IPS-NIHi7 (cell line): ENCODE measurements around the gene MYMX.
"Not testable (repeated sequence)": the region's sequence is repeated elsewhere in the genome, so short reads cannot be mapped to it uniquely, and the experiment has no call there.

ENCODE experiments used
- DNase-seq: peaks from one replicate; pipeline ENCODE4 v3.0.0; 2012; ENCODE audit warnings: mixed read lengths; ENCODE audit errors: extremely low spot score

Gene MYMX

DNA sequence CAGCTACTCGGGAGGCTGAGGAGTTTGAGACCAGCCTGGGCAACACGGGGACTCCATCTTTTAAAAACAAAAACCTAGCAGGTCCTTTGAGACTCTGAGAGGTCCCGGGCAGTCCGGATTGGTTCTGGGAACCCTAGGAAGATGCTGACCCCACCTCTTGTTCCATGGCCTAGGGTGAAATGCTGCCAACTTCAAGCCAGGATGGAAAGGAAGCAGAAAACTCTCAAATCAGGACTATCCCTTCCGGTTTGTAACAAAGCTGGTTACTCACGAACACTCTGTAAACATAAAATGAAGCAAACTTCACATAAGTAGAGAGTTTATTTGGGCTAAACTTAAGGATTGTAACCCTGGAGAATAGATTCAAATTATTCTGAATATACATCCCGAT is 30.1 kb upstream of the MYMX start:
- DNase-seq, result no peak

DNA sequence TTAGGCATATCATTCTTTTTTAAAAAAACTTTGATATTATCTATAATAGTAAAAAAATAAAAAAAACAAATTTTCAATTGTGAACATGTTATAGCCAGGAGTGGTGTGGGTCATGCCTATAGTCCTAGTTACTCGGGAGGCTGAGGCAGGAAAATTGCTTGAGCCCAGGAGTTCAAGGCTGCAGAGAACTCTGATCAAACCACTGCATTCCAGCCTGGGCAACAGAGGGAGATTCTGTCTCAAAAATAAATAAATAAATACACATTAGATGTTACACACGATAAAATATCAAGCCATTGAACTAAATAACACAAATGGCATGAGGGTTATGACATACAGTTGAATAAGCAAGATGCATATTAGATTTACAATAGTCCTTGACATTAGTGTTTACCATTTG is 27.9 kb upstream of the MYMX start:
- no peak for DNase-seq

DNA sequence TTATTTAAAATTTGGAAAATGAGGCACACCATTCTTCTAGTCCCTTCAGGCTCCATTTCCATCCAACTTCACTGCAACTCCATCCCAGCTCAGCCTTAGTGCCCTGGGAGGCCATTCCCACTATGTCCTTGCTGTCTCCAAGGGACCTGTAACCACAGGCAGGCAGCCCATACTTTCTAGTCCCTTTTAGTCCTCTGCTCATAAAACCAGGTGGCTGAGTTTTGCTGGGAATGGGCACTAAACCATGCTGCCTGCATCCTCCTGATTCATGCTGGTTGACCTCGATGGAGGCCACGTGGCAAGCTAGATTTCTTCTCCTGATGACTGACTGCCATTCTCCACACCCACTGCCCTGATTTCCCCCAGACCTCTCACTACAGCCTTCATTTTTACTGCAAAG is 27.5 kb upstream of the MYMX start:
- DNase-seq, result no peak

DNA sequence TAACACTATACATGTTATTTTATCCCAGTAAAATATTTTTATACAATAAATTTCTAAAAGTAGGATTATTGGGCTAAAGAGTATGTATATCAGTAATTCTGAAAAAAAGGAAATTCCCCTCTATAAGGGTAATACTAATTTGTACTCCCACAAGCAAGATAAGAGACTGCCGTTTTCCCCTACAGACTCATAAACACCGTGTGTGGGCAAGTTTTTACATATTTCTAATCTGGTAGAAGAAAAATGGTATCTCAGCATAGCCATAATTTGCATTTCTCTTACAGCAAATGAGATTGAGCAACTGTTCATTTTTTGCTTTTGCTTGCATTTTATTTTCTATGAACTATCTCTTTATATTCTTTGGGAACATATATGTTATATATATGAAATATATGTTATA is 26.0 kb upstream of the MYMX start:
- no peak for DNase-seq

DNA sequence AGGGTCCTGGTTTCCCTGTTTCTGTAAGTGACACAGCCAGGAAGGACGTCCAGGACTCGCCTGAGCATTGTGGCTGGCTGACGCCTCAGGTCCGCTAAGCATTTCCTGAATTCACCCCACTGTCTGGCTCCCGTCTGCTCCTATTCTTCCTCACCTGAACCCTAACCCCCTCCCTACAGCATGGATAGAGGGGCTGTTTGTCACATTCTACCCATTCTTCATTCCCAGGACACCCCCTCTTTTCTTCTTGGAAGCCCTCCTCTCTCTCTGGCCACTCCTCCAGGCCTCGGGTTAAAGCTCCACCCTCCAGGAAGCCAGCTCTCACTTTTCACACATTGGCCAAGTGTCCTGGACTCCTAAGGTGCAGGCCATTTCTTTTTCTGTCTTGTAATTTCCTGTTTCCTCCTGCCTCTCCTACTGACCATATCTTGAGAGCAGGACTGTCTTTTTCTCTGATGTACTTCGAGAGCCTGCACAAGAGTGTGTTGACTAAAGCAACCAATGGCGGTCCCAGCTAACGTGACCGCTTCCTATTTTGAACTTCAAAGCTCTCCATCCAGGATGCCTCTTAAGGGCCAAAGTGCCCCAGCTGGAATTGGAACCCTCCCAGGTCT is 24.2 kb upstream of the MYMX start:
- peak; percentile 67 for DNase-seq

DNA sequence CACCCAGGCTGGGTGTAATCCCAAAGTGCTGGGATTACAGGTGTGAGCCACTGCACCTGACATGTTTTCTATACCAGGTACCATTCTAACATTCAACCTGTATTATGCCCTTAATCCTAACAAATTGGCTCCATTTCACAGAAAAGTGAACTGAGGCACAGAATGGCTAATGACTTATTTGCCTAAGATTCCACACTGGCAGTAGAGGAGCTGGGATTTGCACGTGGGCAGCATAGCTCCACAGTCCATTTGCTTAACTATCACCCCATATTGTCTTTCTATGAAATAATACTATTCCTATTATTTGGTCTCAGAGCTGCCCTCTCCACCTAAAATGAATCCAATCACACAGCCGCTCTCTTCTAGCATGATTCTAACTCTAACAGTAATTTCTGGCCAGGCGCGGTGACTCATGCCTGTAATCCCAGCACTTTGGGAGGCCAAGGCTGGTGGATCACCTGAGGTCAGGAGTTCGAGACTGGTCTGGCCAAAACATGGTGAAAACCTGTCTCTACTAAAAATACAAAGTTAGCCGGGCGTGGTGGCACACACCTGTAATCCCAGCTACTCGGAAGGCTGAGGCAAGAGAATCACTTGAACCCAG is 23.3 kb upstream of the MYMX start:
- DNase-seq, result no peak

DNA sequence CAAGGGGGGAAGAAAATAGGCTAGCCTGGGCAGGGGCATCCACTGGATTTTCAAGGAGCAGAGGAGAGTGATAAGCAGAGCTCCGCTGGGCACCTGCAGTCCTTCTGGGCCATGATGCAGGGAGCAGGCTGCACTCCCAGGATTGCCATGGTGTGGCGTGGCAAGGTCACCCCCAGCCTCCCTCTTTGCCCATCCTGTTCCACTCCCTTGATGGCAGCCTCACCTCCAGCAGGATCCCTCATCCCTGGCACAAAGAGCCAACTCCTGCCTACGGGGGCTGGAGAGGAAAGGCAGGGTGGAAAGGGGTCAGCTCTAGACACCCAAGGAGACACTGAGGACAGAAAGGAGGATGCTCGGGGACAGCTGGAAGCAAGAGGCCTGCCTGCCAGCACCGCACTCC is 22.4 kb upstream of the MYMX start:
- no peak for DNase-seq

DNA sequence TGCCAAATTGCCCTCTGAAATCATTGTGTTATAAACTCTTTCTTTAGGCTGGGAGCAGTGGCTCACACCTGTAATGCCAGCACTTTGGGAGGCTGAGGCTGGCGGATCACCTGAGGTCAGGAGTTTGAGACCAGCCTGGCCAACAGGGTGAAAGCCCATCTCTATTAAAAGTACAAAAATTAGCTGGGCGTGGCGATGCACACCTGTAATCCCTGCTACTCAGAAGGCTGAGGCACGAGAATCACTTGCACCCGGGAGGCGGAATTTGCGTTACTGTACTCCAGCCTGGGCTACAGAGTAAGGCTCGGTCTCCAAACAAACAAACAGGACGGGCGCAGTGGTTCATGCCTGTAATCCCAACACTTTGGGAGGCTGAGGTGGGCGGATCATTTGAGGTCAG is 20.4 kb upstream of the MYMX start:
- DNase-seq, result not testable (repeated sequence)

DNA sequence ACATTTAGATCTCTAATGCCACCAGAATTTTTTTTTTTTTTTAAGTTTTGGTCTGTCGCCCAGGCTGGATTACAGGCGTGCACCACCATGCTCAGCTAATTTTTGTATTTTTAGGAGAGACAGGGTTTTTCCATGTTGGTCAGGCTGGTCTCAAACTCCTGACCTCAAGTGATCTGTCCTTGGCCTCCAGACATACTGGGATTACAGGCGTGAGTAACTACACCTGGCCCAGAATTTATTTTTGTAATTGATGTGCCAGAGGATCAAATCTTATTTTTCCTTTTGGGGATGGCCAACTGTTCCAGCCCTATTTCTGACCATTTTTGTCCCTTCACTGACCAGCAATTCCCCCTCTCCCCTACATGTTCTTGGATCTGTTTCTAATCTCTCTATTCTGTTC is 18.0 kb upstream of the MYMX start:
- no peak for DNase-seq

DNA sequence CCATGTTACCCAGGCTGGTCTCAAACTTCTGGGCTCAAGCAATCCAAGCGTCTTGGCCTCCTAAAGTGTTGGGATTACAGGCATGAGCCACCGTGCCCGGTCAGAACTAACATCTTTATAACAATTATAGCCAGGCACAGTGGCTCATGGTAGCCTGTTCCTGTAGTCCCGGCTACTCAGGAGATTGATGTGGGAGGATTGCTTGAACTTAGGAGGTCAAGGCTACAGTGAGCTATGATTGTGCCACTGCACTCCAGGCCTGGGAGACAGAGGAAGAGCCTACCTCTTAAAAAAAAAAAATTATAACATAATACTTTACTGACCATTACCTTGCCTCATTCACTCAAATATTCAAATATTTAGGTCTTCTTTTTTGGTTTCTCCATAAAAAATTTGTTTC is 16.8 kb upstream of the MYMX start:
- no peak for DNase-seq

DNA sequence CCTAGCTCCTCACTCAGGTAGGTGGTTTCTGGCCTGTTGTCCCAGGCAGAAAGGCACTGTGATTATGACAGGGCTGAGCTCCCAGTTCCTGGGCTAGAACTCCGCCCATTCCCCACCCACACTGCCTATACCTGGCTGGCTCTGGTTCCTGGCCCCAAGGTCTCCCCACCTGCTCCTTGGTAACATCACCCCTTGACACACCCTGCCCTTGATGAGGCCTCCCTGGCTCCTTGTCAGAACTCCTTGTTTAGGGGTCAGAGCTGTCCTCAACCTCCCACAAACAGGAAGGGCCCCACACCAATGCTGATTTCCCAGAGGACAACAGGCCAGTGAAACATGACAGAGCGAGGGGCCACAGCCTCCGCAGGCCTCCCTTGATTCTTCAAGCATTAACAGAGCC is 15.5 kb upstream of the MYMX start:
- DNase-seq, result peak; percentile 31

DNA sequence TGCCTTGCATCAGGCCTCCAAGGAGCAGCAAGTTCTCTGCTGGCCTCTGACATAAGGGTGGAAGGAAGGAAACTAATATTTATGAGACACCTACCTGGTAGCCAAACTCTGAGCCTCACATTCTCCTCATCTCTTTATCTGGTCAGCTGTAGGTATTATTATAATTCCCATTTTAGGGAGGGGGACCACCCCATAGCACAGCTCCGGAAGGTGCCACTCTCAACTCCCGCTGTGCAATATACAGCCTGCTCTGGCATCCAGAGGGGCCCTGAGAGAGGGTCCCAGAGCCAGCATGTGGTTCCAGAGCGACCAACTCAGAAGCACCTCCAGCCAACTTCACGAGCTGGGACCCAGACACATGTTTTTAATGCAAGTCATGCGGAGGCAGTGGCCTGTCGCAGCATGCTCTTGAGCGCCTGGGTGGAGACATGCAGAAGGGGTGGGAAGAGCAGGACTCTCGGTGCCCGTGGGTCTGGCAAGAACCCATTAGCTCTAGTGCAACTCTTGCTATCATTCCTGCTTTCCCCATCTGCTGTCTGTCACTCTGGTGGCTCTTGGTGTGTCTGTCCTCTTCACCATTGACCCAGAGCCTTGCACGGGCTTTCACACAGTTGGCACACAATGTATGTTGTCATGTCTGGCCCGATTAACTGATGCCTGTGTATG is 15.0 kb upstream of the MYMX start:
- no peak for DNase-seq

DNA sequence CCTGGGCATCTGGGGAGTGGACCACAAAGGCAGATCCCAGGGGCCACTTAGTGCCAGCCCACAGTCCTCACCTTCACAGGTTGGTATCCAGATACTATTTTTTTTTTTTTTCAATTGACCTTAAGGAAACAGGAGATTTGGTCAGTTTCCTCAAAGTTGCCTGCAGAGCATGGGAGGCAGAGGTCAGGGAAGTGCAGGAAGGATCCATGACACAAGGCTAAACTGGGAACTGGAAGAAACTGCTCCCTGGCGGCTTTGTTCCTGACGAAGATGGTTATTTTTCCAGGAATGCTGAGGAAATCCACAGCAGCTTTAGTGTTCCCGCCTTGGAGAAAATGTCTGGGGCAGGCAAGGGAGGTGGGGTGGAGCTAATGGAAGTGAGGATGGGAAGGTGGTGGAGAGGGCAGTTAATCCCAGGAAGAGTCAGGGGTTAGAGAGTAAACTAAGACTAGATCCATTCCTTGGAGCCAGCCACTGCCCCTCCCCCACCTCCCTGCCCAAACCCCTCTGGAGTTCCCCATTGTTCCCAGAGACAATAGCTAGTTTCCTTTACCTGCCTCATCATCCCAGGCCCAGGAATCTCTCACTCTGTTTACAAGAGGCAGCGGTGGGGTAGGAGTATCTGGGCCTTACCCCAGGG is 14.3 kb upstream of the MYMX start:
- peak; percentile 71 for DNase-seq

DNA sequence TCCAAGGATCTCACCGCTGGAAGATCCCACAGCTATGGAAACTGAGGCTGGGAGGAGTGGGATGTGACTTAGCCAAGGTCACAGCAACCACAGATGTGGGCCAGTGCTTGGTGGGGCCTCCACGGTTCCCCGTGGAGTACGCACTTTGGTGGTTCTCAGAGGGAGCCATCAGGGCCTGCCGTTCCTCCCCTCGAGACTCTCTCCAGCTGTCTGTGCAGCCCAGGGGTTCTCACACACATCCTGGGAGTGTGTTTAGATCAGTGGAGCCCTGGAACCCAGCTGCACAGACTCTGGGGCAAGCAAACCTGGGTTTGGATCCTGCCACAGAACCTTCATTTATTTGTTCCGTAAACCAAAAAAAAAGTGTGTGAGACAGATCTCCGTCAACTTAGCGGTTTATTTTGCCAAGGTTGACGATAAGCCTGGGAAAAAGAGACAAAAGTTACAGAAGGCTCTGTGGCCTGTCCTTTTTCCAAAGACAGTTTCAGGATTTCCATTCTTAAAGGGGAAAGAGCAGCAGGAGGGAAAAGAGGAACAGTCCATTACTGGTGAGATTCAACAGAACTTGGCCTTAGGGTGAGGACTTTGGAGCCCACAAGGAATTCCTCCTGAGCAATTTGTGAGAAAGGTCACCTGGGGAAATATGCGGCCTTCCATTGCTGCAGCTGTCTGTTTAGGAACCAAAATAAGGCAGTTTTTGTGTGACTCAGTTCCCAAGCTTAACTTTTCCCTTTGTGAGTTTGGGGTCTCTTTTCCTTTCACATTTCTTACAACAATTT is 13.6 kb upstream of the MYMX start:
- DNase-seq, result no peak

DNA sequence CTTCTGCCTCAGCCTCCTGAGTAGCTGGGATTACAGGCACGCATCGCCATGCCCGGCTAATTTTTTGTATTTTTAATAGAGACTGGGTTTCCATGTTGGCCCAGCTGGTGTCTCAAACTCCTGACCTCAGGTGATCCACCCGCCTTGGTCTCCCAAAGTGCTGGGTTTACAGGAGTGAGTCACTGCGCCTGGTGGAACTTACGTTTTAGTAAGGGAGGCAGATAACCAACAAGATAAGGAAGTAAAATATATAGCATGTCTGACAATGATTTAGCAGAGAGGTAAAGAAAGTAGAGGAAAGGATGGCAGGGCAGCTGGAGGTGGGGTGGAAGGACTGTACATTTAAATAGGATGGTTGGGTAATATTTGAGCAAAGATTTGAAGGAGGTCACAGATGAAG is 12.8 kb upstream of the MYMX start:
- DNase-seq, result no peak

DNA sequence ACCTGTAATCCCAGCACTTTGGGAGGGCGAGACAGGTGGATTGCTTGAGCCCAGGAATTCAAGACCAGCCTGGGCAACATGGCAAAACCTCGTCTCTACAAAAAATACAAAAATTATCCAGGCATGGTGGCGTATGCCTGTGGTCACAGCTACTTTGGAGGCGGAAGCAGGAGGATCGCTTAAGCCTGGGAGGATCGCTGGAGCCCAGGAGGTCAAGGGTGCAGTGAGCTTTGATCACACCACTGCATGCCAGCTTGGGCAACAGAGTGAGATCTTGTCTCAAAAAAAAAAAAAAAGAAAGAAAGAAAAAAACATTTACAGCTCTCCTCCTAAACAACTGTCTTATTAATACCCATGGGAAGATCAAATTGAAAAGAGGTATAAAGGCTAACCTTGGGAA is 8.8 kb upstream of the MYMX start:
- DNase-seq, result no peak

DNA sequence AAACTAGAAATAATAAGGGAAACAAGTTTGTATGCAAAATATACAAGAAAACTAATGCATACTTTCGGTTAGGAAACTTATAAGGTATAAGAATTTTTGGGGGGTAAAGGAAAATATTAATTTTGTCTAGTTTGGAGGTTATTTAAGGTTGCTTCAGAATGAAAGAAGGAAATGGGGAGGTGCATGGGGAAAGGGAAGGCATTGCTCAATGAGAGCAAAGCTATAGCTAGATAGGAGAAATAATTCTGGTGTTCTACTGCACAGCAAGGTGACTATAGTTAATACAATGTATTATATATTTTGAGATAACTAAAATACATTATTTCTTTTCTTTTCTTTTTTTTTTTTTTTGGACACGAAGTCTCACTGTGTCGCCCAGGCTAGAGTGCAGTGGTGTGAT is 5.4 kb upstream of the MYMX start:
- no peak for DNase-seq

DNA sequence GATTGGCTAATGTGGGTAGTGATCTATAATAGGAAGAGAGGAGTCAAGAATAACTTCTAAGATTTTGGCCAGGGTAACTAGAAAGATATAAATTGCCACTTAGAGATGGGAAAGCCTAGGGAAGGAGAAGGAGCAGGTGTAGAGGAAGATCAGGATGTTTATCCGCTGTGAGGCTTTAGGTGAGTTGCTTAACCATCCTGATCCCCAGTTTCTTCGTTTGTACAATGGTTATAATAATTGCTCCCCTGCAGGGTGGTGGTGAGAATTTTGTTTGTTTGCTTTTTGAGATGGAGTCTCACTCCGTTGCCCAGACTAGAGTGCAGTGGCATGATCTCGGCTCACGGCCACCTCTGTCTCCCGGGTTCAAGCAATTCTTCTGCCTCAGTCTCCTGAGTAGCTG is 2.4 kb upstream of the MYMX start:
- no peak for DNase-seq

DNA sequence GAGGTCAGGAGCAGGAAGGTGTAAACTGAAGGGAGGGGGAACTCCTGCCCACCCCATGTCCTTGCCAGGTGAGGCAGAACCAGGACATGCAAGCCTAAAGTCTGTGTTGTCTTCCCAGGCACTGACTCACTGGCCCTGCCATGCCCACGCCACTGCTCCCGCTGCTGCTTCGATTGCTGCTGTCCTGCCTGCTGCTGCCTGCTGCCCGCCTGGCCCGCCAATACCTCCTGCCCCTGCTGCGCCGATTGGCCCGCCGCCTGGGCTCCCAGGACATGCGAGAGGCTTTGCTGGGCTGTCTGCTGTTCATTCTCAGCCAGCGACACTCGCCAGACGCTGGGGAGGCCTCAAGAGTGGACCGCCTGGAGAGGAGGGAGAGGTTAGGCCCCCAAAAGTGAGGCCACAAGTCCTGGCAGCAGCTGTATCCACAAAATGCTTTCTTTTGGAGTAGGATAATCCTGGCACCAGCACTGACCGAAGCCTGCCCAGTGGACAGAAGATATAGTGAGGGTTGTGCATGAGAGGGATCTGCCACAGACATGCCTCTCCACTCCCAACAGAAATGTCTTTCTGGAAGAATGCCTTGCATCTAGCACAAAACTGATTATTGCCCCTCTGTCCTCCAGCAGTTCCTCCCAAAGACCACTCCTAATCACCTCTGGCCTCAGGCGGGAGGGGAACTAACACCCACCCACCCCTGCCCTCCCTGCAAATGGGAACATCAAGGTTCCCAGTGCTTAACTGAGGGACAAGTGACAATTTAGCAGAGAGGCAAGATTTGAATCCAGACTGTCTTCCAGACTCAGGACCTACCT is 812 bp downstream of the MYMX start:
- DNase-seq, result peak; percentile 16

DNA sequence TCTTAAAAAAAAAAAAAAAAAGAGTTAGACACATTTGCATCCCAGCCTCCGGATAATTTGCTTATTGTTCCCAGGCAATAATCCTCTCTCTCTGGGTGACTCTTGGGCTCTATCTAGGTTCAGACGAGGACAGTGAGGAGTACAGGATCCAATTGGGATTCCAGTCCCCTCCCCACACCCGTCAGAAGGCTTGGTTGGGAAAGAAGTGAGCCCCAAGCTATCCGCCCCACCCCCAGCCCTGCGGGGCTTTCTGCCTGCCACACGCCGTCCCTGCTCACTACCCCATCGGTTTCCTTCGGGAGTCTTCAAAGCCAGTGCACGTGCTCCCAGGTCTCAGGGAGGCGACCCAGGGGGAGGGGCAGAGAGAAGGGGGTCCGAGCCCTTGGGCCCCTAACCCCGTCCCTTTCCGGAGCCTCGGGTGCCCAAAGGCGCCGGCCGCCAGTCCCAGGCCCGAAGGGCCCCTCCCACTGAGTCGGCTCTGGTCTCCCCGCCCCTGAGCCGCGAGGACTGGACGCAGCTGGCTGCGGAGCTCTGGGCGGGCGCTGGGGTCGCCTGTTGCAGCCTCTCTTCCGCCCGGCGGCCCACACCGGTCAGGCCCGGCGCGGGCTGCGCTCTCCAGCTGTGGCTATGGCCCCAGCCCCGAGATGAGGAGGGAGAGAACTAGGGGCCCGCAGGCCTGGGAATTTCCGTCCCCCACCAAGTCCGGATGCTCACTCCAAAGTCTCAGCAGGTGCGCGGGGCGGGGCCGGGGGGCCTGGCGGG is 2.5 kb downstream of the MYMX start:
- peak; percentile 79 for DNase-seq
